A549 (cell line): ENCODE data around the gene COL19A1.

Experiments
- CBX8 ChIP-seq: fragments of 200-600 bp; sonication (generic); IDR thresholded peaks from 2 replicates; pipeline ENCODE4 v1.6.1; 2016
- EHMT2 ChIP-seq: fragments of 200-600 bp; sonication (generic); IDR thresholded peaks from 2 replicates; pipeline ENCODE4 v1.6.1; 2016; ENCODE audit warnings: antibody characterized with exemption, low read depth, mild to moderate bottlenecking, moderate library complexity
- EP300 ChIP-seq, 2 experiments: fragments of >200 bp; sonication (Bioruptor Twin); formaldehyde crosslinking; IDR thresholded peaks; 2 replicates in 1 of 2; 3 replicates in 1 of 2; pipeline ENCODE4 v1.6.1; 2016 to 2017
- GATA3 ChIP-seq: IDR thresholded peaks from 2 replicates; pipeline ENCODE4 v1.6.1; 2012; ENCODE audit warnings: borderline replicate concordance
- MAX ChIP-seq: IDR thresholded peaks from 2 replicates; pipeline ENCODE4 v1.6.1; 2012
- MYC ChIP-seq: IDR thresholded peaks from 2 replicates; pipeline ENCODE4 v1.6.1; 2012; ENCODE audit warnings: mild to moderate bottlenecking, inconsistent platforms, low read length, improper control_type of control experiment, borderline replicate concordance
- PBX3 ChIP-seq: IDR thresholded peaks from 2 replicates; pipeline ENCODE4 v1.6.1; 2012
- POLR2A ChIP-seq: IDR thresholded peaks from 2 replicates; pipeline ENCODE4 v1.6.1; 2012; ENCODE audit warnings: mild to moderate bottlenecking, low read length
- RNF2 ChIP-seq: fragments of 200-600 bp; sonication (generic); IDR thresholded peaks from 2 replicates; pipeline ENCODE4 v1.6.1; 2016; ENCODE audit warnings: low read depth, mild to moderate bottlenecking, antibody characterized with exemption, moderate library complexity, borderline replicate concordance
- USF2 ChIP-seq: fragments of 450-650 bp; IDR thresholded peaks from 2 replicates; pipeline ENCODE4 v1.6.1; 2014; ENCODE audit warnings: antibody characterized with exemption
- TF ChIP-seq, protein P1 (sequence below): fragments of >200 bp; sonication (Bioruptor Twin); formaldehyde crosslinking; IDR thresholded peaks from 3 replicates; pipeline ENCODE4 v1.5.1; 2016
- TF ChIP-seq, protein P2 (sequence below): fragments of 150-350 bp; IDR thresholded peaks from 2 replicates; pipeline ENCODE4 v1.6.1; 2014; ENCODE audit warnings: low read depth, mild to moderate bottlenecking, low read length

DNA sequence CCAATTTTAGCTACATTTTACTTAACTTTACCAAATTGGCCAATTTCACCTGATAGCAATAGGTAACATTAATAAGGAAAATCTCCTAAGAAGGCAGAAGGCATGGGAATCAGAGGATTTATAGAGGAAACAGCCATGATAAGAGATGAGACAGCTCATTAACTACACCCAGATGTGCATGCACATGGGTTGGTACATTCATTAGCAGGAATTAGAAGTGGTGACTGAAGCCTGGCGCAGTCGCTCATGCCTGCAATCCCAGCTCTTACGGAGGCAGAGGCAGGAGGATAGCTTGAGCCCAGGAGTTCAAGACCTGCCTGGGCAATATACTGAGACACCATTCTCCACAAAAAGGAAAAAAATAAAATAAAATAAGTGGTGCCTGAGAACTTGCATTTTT, 263.0 kb downstream of the COL19A1 start:
- TF ChIP-seq CBX8 (no peak), EP300 (IDR thresholded peaks at IDR 0.05) (no peak), USF2 (no peak), MYC (no peak), MAX (no peak), EHMT2 (no peak), GATA3 (no peak), POLR2A (no peak), PBX3 (no peak), RNF2 (no peak)
- TF ChIP-seq, protein P1, sequence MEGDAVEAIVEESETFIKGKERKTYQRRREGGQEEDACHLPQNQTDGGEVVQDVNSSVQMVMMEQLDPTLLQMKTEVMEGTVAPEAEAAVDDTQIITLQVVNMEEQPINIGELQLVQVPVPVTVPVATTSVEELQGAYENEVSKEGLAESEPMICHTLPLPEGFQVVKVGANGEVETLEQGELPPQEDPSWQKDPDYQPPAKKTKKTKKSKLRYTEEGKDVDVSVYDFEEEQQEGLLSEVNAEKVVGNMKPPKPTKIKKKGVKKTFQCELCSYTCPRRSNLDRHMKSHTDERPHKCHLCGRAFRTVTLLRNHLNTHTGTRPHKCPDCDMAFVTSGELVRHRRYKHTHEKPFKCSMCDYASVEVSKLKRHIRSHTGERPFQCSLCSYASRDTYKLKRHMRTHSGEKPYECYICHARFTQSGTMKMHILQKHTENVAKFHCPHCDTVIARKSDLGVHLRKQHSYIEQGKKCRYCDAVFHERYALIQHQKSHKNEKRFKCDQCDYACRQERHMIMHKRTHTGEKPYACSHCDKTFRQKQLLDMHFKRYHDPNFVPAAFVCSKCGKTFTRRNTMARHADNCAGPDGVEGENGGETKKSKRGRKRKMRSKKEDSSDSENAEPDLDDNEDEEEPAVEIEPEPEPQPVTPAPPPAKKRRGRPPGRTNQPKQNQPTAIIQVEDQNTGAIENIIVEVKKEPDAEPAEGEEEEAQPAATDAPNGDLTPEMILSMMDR, result no peak
- TF ChIP-seq, protein P2, sequence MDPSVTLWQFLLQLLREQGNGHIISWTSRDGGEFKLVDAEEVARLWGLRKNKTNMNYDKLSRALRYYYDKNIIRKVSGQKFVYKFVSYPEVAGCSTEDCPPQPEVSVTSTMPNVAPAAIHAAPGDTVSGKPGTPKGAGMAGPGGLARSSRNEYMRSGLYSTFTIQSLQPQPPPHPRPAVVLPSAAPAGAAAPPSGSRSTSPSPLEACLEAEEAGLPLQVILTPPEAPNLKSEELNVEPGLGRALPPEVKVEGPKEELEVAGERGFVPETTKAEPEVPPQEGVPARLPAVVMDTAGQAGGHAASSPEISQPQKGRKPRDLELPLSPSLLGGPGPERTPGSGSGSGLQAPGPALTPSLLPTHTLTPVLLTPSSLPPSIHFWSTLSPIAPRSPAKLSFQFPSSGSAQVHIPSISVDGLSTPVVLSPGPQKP, result no peak
